ENCODE data around the gene LANCL2.

GRCh38 chr7:55343860-55344606 lies 21.1 kb upstream of the LANCL2 start:
- TF ChIP-seq CTCF (IDR thresholded peaks at IDR 0.05) (no peak), EP300 (IDR thresholded peaks at IDR 0.05) (no peak), POLR2A (IDR thresholded peaks at IDR 0.05) (no peak)
